ENCODE measurements around the gene BRIP1.

GRCh38 chr17:61834610-61835009, 28.7 kb downstream of the BRIP1 start:
- TF ChIP-seq, protein P1, sequence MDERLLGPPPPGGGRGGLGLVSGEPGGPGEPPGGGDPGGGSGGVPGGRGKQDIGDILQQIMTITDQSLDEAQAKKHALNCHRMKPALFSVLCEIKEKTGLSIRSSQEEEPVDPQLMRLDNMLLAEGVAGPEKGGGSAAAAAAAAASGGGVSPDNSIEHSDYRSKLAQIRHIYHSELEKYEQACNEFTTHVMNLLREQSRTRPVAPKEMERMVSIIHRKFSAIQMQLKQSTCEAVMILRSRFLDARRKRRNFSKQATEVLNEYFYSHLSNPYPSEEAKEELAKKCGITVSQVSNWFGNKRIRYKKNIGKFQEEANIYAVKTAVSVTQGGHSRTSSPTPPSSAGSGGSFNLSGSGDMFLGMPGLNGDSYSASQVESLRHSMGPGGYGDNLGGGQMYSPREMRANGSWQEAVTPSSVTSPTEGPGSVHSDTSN (CRISPR knock-in tag; IDR thresholded peaks at IDR 0.05; ENCODE audit: low read depth) = no peak
- TF ChIP-seq, protein P1 (tag; conservative IDR thresholded peaks at IDR 0.05; ENCODE audit: low read depth) = no peak
- no peak for TF ChIP-seq POLR2AphosphoS5 (IDR thresholded peaks at IDR 0.05; ENCODE audit: control insufficient read depth, insufficient read depth, low read depth, low read length)
- TF ChIP-seq GABPA (tag; conservative IDR thresholded peaks at IDR 0.05; ENCODE audit: low read depth) = no peak
- no peak for TF ChIP-seq CTCF (IDR thresholded peaks at IDR 0.05 in 2 of 3, conservative IDR thresholded peaks at IDR 0.05 in 1 of 3; ENCODE audit: insufficient read depth in 2 of 3, low read depth in 1 of 3, low read length in 3 of 3)
- TF ChIP-seq E2F5 (CRISPR knock-in tag; IDR thresholded peaks at IDR 0.05) = no peak
- TF ChIP-seq ZNF217 (CRISPR knock-in tag; IDR thresholded peaks at IDR 0.05) = no peak
- TF ChIP-seq RCOR1 (IDR thresholded peaks at IDR 0.05; ENCODE audit: borderline replicate concordance in 1 of 2, low read depth in 2 of 2, low read length in 2 of 2) = no peak
- no peak for TF ChIP-seq ELF1 (tag; IDR thresholded peaks at IDR 0.05)
- no peak for TF ChIP-seq TAF1 (IDR thresholded peaks at IDR 0.05; ENCODE audit: control insufficient read depth, extremely low read depth, insufficient read depth, low read length, severe bottlenecking)
- no peak for TF ChIP-seq NKRF (IDR thresholded peaks at IDR 0.05; ENCODE audit: borderline replicate concordance)
- TF ChIP-seq ZNF263 (CRISPR knock-in tag; IDR thresholded peaks at IDR 0.05; ENCODE audit: borderline replicate concordance) = no peak
- TF ChIP-seq ELF4 (CRISPR knock-in tag; IDR thresholded peaks at IDR 0.05) = no peak
